Neural cell (in vitro differentiated cells): Measurements from ENCODE around the gene DOCK4.

Experiments
- EZH2 ChIP-seq: fragments of 200-600, 300-800 bp; shearing (Covaris generic), sonication (generic); IDR thresholded peaks from 2 replicates; pipeline ENCODE4 v1.6.1; 2014; ENCODE audit warnings: antibody characterized with exemption, low read length, borderline replicate concordance, mild to moderate bottlenecking; ENCODE audit not compliant: insufficient read depth, poor library complexity, severe bottlenecking
- MXI1 ChIP-seq: fragments of 450-650 bp; conservative IDR thresholded peaks from 2 replicates; pipeline ENCODE4 v1.6.1; 2014; ENCODE audit warnings: antibody characterized with exemption, mild to moderate bottlenecking; ENCODE audit not compliant: poor library complexity, severe bottlenecking
- SMC3 ChIP-seq: fragments of 450-650 bp; conservative IDR thresholded peaks from 2 replicates; pipeline ENCODE4 v1.6.1; 2014; ENCODE audit warnings: antibody characterized with exemption, mild to moderate bottlenecking, moderate library complexity; ENCODE audit not compliant: poor library complexity
- TAF1 ChIP-seq: IDR thresholded peaks from 2 replicates; pipeline ENCODE4 v1.6.1; 2012; ENCODE audit warnings: low read depth
- TF ChIP-seq, protein P1 (sequence below): fragments of 450-650 bp; IDR thresholded peaks from 2 replicates; pipeline ENCODE4 v1.5.1; 2014; ENCODE audit warnings: antibody characterized with exemption, mild to moderate bottlenecking, moderate library complexity; ENCODE audit not compliant: poor library complexity, severe bottlenecking

DNA sequence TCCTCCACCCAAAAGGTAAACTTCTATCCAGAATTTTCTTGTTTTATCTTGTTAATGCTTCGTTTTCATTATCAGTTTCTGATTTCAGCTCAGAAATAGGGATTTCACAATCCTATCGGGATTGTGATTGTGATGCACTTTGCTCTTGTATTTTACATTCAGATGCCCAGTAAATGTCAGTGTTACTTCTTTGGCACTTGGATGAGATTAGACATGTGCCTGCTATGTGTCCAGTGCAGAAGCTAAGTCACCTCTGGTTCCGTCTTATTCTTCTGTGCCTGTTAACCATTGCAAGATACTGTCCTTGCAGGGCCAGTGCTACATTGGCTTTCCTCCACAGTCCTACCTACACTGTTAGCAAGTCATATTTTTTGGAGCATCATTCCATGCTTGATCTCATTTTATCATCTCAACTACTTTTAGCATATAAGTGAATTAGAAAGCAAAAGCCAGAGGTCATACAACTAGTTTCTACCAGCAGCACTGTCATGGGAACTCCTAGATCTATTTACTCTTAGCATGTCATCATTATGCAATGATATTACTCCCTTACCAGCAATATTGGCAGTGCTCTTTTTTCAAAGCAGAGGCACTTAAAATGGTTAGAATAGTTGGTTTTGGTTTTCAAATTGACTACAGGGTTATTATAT lies 27.0 kb upstream of the DOCK4 start:
- TF ChIP-seq TAF1 (no peak), EZH2 (no peak), MXI1 (no peak), SMC3 (no peak)
- TF ChIP-seq, protein P1, sequence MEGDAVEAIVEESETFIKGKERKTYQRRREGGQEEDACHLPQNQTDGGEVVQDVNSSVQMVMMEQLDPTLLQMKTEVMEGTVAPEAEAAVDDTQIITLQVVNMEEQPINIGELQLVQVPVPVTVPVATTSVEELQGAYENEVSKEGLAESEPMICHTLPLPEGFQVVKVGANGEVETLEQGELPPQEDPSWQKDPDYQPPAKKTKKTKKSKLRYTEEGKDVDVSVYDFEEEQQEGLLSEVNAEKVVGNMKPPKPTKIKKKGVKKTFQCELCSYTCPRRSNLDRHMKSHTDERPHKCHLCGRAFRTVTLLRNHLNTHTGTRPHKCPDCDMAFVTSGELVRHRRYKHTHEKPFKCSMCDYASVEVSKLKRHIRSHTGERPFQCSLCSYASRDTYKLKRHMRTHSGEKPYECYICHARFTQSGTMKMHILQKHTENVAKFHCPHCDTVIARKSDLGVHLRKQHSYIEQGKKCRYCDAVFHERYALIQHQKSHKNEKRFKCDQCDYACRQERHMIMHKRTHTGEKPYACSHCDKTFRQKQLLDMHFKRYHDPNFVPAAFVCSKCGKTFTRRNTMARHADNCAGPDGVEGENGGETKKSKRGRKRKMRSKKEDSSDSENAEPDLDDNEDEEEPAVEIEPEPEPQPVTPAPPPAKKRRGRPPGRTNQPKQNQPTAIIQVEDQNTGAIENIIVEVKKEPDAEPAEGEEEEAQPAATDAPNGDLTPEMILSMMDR: no peak
